Activated naive CD8-positive, alpha-beta T cell treated with anti-CD3 and anti-CD28 coated beads, Interleukin-2, amount 50 U/mL, for 24 hours (primary cell): ENCODE data around the gene VTN.

Experiments
- ATAC-seq: fragments of 150-1000 bp; cut with Tn5 transposase; one replicate; pipeline ENCODE4 v1.10.0; 2021
- DNase-seq: peaks from one replicate; pipeline ENCODE4 v3.0.0; 2021
- H3K27ac Mint-ChIP-seq: one replicate; pipeline ENCODE4 v1.8.0; 2021; ENCODE audit warnings: mild to moderate bottlenecking, mixed read lengths
- H3K27me3 Mint-ChIP-seq: one replicate; pipeline ENCODE4 v1.8.0; 2021; ENCODE audit warnings: mixed read lengths
- H3K36me3 Mint-ChIP-seq: one replicate; pipeline ENCODE4 v1.8.0; 2021; ENCODE audit warnings: low read depth, mixed read lengths
- H3K4me1 Mint-ChIP-seq: one replicate; pipeline ENCODE4 v1.8.0; 2021; ENCODE audit warnings: mixed read lengths
- H3K4me3 Mint-ChIP-seq: one replicate; pipeline ENCODE4 v1.8.0; 2021; ENCODE audit warnings: mild to moderate bottlenecking, moderate library complexity, mixed read lengths
- H3K9me3 Mint-ChIP-seq: one replicate; pipeline ENCODE4 v1.8.0; 2021; ENCODE audit warnings: mixed read lengths

Gene VTN

GRCh38 chr17:28370035-28370743 lies at the start of gene VTN:
Gene VTN, minus strand, starts transcription at chr17:28370307. Its CDS starts 104 bp downstream, at chr17:28370203.
- DNase-seq (no peak), ATAC-seq (no peak)
- H3K27me3 Mint-ChIP-seq: no peaks in the 10 kb centered on the region
- H3K36me3 Mint-ChIP-seq: peaks cover 13% of the 10 kb centered on the region
- H3K4me3 Mint-ChIP-seq: peak within 1 kb of the TSS; percentile 86
- H3K9me3 Mint-ChIP-seq: no peaks in the 10 kb centered on the region
- H3K4me1 Mint-ChIP-seq: peaks cover 20% of the 10 kb centered on the region
- peak within 1 kb of the TSS; percentile 77 for H3K27ac Mint-ChIP-seq

- ATAC-seq: peak; percentile 97
- H3K9me3 Mint-ChIP-seq: no peaks in the 10 kb centered on the region
- peaks cover 12% of the 10 kb centered on the region for H3K27me3 Mint-ChIP-seq
- no peaks in the 10 kb centered on the region for H3K36me3 Mint-ChIP-seq
- peak; percentile 55 for DNase-seq
- H3K4me3 Mint-ChIP-seq: no peak overlapping the region
- peaks cover 3% of the 10 kb centered on the region for H3K4me1 Mint-ChIP-seq
- no peak overlapping the region for H3K27ac Mint-ChIP-seq
These were observed 46.7 kb upstream of the VTN start for GRCh38 chr17:28416703-28417311.

GRCh38 chr17:28415886-28416285 lies 45.8 kb upstream of the VTN start:
- no peak for ATAC-seq
- Mint-ChIP-seq H3K36me3 (no peaks in the 10 kb centered on the region), H3K9me3 (no peaks in the 10 kb centered on the region), H3K4me1 (peaks cover 3% of the 10 kb centered on the region), H3K27me3 (peaks cover 12% of the 10 kb centered on the region), H3K4me3 (no peak overlapping the region), H3K27ac (no peak overlapping the region)
- DNase-seq: no peak

GRCh38 chr17:28413804-28414203 lies 43.7 kb upstream of the VTN start:
- no peak for ATAC-seq
- peaks cover 12% of the 10 kb centered on the region for H3K27me3 Mint-ChIP-seq
- peaks cover 3% of the 10 kb centered on the region for H3K4me1 Mint-ChIP-seq

GRCh38 chr17:28412099-28412498 lies 42.0 kb upstream of the VTN start:
- H3K27me3 Mint-ChIP-seq: peaks cover 15% of the 10 kb centered on the region
- H3K9me3 Mint-ChIP-seq: no peaks in the 10 kb centered on the region
- ATAC-seq (no peak), DNase-seq (no peak)
- no peaks in the 10 kb centered on the region for H3K36me3 Mint-ChIP-seq
- peaks cover 3% of the 10 kb centered on the region for H3K4me1 Mint-ChIP-seq
- H3K4me3 Mint-ChIP-seq: no peak overlapping the region
- no peak overlapping the region for H3K27ac Mint-ChIP-seq

More at GRCh38 chr17:28413804-28414203, 43.7 kb upstream of the VTN start:
- no peak for DNase-seq
- Mint-ChIP-seq H3K27ac (no peak overlapping the region), H3K4me3 (no peak overlapping the region), H3K36me3 (no peaks in the 10 kb centered on the region), H3K9me3 (no peaks in the 10 kb centered on the region)

- Mint-ChIP-seq H3K27ac (no peak overlapping the region), H3K36me3 (no peaks in the 10 kb centered on the region), H3K27me3 (peaks cover 6% of the 10 kb centered on the region), H3K4me1 (peaks cover 8% of the 10 kb centered on the region), H3K4me3 (no peak overlapping the region), H3K9me3 (no peaks in the 10 kb centered on the region)
- no peak for DNase-seq
- no peak for ATAC-seq
These were observed 37.8 kb upstream of the VTN start for GRCh38 chr17:28407974-28408306.

GRCh38 chr17:28407130-28407973 lies 37.2 kb upstream of the VTN start:
- H3K27me3 Mint-ChIP-seq: peaks cover 6% of the 10 kb centered on the region
- H3K36me3 Mint-ChIP-seq: no peaks in the 10 kb centered on the region
- H3K27ac Mint-ChIP-seq: no peak overlapping the region
- H3K9me3 Mint-ChIP-seq: no peaks in the 10 kb centered on the region
- H3K4me1 Mint-ChIP-seq: peaks cover 8% of the 10 kb centered on the region
- H3K4me3 Mint-ChIP-seq: no peak overlapping the region
- no peak for DNase-seq
- ATAC-seq: no peak

GRCh38 chr17:28406473-28406814 lies 36.3 kb upstream of the VTN start:
- Mint-ChIP-seq H3K36me3 (no peaks in the 10 kb centered on the region), H3K27ac (peak overlapping the region; percentile 71), H3K9me3 (no peaks in the 10 kb centered on the region), H3K4me3 (peak overlapping the region; percentile 80), H3K4me1 (peaks cover 11% of the 10 kb centered on the region), H3K27me3 (peaks cover 3% of the 10 kb centered on the region)
- ATAC-seq (no peak), DNase-seq (no peak)

- peaks cover 3% of the 10 kb centered on the region for H3K27me3 Mint-ChIP-seq
- no peaks in the 10 kb centered on the region for H3K36me3 Mint-ChIP-seq
- ATAC-seq (peak; percentile 86), DNase-seq (peak; percentile 83)
- peak within 1 kb of the TSS; percentile 80 for H3K4me3 Mint-ChIP-seq
- H3K27ac Mint-ChIP-seq: peak within 1 kb of the TSS; percentile 71
- H3K9me3 Mint-ChIP-seq: no peaks in the 10 kb centered on the region
- H3K4me1 Mint-ChIP-seq: peaks cover 12% of the 10 kb centered on the region
These were observed 35.7 kb upstream of the VTN start, which contains the start of gene SLC46A1 for GRCh38 chr17:28405632-28406472. Gene SLC46A1, minus strand, starts transcription at chr17:28406212. Its CDS starts 98 bp downstream, at chr17:28406114.

- Mint-ChIP-seq H3K4me1 (peaks cover 12% of the 10 kb centered on the region), H3K4me3 (peak overlapping the region; percentile 77), H3K27ac (no peak overlapping the region), H3K36me3 (no peaks in the 10 kb centered on the region), H3K9me3 (no peaks in the 10 kb centered on the region), H3K27me3 (peaks cover 3% of the 10 kb centered on the region)
- DNase-seq: no peak
- ATAC-seq: no peak
These were observed 34.9 kb upstream of the VTN start for GRCh38 chr17:28404812-28405570.

GRCh38 chr17:28404461-28404811 lies 34.3 kb upstream of the VTN start:
- no peaks in the 10 kb centered on the region for H3K36me3 Mint-ChIP-seq
- DNase-seq (no peak), ATAC-seq (no peak)
- peak overlapping the region; percentile 31 for H3K4me3 Mint-ChIP-seq
- no peak overlapping the region for H3K27ac Mint-ChIP-seq
- peaks cover 3% of the 10 kb centered on the region for H3K27me3 Mint-ChIP-seq
- H3K4me1 Mint-ChIP-seq: peaks cover 12% of the 10 kb centered on the region
- H3K9me3 Mint-ChIP-seq: no peaks in the 10 kb centered on the region

- no peak for ATAC-seq
- Mint-ChIP-seq H3K27ac (no peak overlapping the region), H3K4me3 (no peak overlapping the region), H3K27me3 (peaks cover 3% of the 10 kb centered on the region), H3K36me3 (no peaks in the 10 kb centered on the region), H3K4me1 (peaks cover 12% of the 10 kb centered on the region), H3K9me3 (no peaks in the 10 kb centered on the region)
- DNase-seq: no peak
These were observed 33.9 kb upstream of the VTN start for GRCh38 chr17:28404007-28404406.

GRCh38 chr17:28402844-28403243 lies 32.7 kb upstream of the VTN start:
- ATAC-seq (no peak), DNase-seq (no peak)
- no peak overlapping the region for H3K27ac Mint-ChIP-seq
- H3K4me1 Mint-ChIP-seq: peaks cover 12% of the 10 kb centered on the region
- H3K36me3 Mint-ChIP-seq: peaks cover 2% of the 10 kb centered on the region
- no peaks in the 10 kb centered on the region for H3K27me3 Mint-ChIP-seq
- H3K4me3 Mint-ChIP-seq: no peak overlapping the region
- H3K9me3 Mint-ChIP-seq: no peaks in the 10 kb centered on the region

- Mint-ChIP-seq H3K4me1 (peaks cover 12% of the 10 kb centered on the region), H3K36me3 (peaks cover 2% of the 10 kb centered on the region), H3K4me3 (no peak overlapping the region), H3K9me3 (no peaks in the 10 kb centered on the region), H3K27ac (no peak overlapping the region), H3K27me3 (no peaks in the 10 kb centered on the region)
- DNase-seq (no peak), ATAC-seq (no peak)
These were observed 32.1 kb upstream of the VTN start for GRCh38 chr17:28402224-28402630.
